Mesendoderm (in vitro differentiated cells): ENCODE measurements around the gene YY2. TPM values are rescaled to one million over a fixed set of nuclear protein-coding genes. Genes with fewer than 3 reads are reported as not detected.
A peak's percentile ranks its signal among the peaks of the same experiment; 100 is the strongest.

ENCODE experiments used
- DNase-seq: peaks from one replicate; pipeline ENCODE4 v3.0.0; 2013
- H2AK5ac ChIP-seq: 2 replicates; pipeline ENCODE4 v1.6.1; 2013; ENCODE audit warnings: low read length, inconsistent platforms
- H2BK120ac ChIP-seq: 2 replicates; pipeline ENCODE4 v1.6.1; 2013; ENCODE audit warnings: low read depth, mild to moderate bottlenecking, low read length, moderate library complexity, mixed read lengths
- H2BK15ac ChIP-seq: replicated peaks from 2 replicates; pipeline ENCODE4 v1.6.1; 2013; ENCODE audit warnings: low read depth, mild to moderate bottlenecking, moderate library complexity
- H2BK5ac ChIP-seq: 2 replicates; pipeline ENCODE4 v1.6.1; 2013; ENCODE audit warnings: low read length, inconsistent platforms
- H3K18ac ChIP-seq: 2 replicates; pipeline ENCODE4 v1.6.1; 2013; ENCODE audit warnings: mild to moderate bottlenecking, low read length, mixed read lengths
- H3K23ac ChIP-seq: one replicate; pipeline ENCODE4 v1.6.1; 2013; ENCODE audit warnings: low read length
- H3K27ac ChIP-seq: 2 replicates; pipeline ENCODE4 v1.5.1; 2013; ENCODE audit warnings: low read depth, mild to moderate bottlenecking, inconsistent platforms, low read length, moderate library complexity
- H3K27me3 ChIP-seq: 2 replicates; pipeline ENCODE4 v1.6.1; 2013; ENCODE audit warnings: low read length, control low read depth, mild to moderate bottlenecking, inconsistent platforms; ENCODE audit not compliant: insufficient read depth, poor library complexity
- H3K36me3 ChIP-seq: 2 replicates; pipeline ENCODE4 v1.6.1; 2013; ENCODE audit warnings: low read length, inconsistent platforms; ENCODE audit not compliant: control insufficient read depth, insufficient read depth
- H3K4ac ChIP-seq: one replicate; pipeline ENCODE4 v1.6.1; 2013; ENCODE audit warnings: low read depth, mild to moderate bottlenecking, low read length, moderate library complexity
- H3K4me1 ChIP-seq: 2 replicates; pipeline ENCODE4 v1.6.1; 2013; ENCODE audit warnings: low read depth, low read length, inconsistent platforms; ENCODE audit not compliant: control insufficient read depth
- H3K4me2 ChIP-seq: 2 replicates; pipeline ENCODE4 v1.6.1; 2013; ENCODE audit warnings: low read length
- H3K4me3 ChIP-seq: 2 replicates; pipeline ENCODE4 v1.5.1; 2013; ENCODE audit warnings: mild to moderate bottlenecking, low read length
- H3K56ac ChIP-seq: one replicate; pipeline ENCODE4 v1.6.1; 2013; ENCODE audit warnings: low read length
- H3K79me1 ChIP-seq: 2 replicates; pipeline ENCODE4 v1.6.1; 2013; ENCODE audit warnings: low read length, inconsistent platforms
- H3K79me2 ChIP-seq: 2 replicates; pipeline ENCODE4 v1.6.1; 2013; ENCODE audit warnings: mild to moderate bottlenecking, low read length; ENCODE audit not compliant: control insufficient read depth, insufficient read depth
- H3K9ac ChIP-seq: 2 replicates; pipeline ENCODE4 v1.6.1; 2013; ENCODE audit warnings: low read length, inconsistent platforms
- H4K5ac ChIP-seq: one replicate; pipeline ENCODE4 v1.6.1; 2013; ENCODE audit warnings: low read length
- H4K8ac ChIP-seq: one replicate; pipeline ENCODE4 v1.6.1; 2013; ENCODE audit warnings: low read depth, mild to moderate bottlenecking, control low read depth, low read length, moderate library complexity
- WGBS: extraction: QIAGEN DNeasy Blood & Tissue Kit; methylation state at CpG from one replicate; pipeline ENCODE4 v1.1.7; 2013; ENCODE audit warnings: low lambda C conversion rate, missing lambda C conversion rate; ENCODE audit not compliant: insufficient coverage; ENCODE audit errors: extremely low coverage; 5-methylcytosine and 5-hydroxymethylcytosine counted together
- polyA plus RNA-seq, 2 experiments: library from polyadenylated mRNA; stranded (reverse); fragments of 200-250 nt; gene quantifications; one replicate each; pipeline ENCODE4 v1.2.3, GENCODE V29; 2013

The YY2 gene
- polyA plus RNA-seq (2013, experiment 1 of 2), result 0.70 TPM
- polyA plus RNA-seq (2013, experiment 2 of 2), result 0.66 TPM

DNA sequence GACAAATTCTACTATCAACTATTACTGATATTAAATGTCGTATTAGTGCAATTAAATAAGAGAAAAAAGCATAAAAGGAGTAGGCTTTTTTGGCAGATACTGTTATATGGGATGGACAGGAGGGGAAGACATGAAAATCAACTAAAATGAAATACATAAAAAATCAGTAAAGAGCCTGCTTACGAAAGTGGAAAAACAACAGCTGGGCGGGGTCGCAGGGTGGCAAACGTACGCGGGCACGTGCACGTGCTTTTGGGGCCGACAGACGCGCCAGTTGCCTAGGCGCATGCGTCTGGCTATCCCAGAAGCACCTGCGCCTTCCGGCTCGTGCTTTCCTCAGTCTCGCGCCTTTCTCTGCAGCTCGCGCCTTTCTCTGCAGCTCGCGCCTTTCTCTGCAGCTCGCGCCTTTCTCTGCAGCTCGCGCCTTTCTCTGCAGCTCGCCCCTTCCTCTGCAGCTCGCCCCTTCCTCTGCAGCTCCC, at the start of gene YY2:
YY2 (plus strand) TSS at position 51 of the 479 bp plus-strand sequence. CDS start 498 bp downstream, outside the sequence.
- Histone ChIP-seq H4K5ac (no peak within 1 kb of the TSS), H2BK5ac (no peak within 1 kb of the TSS), H3K79me2 (no peaks in the 10 kb centered on the region), H3K4me2 (no peak within 1 kb of the TSS), H2BK120ac (no peak within 1 kb of the TSS), H3K4ac (no peak within 1 kb of the TSS), H3K36me3 (no peaks in the 10 kb centered on the region), H3K18ac (no peak within 1 kb of the TSS), H3K27ac (no peak within 1 kb of the TSS), H2AK5ac (no peak within 1 kb of the TSS), H3K4me1 (no peaks in the 10 kb centered on the region), H3K4me3 (no peak within 1 kb of the TSS), H3K56ac (no peak within 1 kb of the TSS), H2BK15ac (no peak within 1 kb of the TSS), H3K9ac (no peak within 1 kb of the TSS), H3K79me1 (no peaks in the 10 kb centered on the region), H3K23ac (no peak within 1 kb of the TSS), H4K8ac (no peak within 1 kb of the TSS), H3K27me3 (no peaks in the 10 kb centered on the region)
- no CpG with 5 or more reads among the region's 29 CpGs for WGBS
- DNase-seq, result no peak

DNA sequence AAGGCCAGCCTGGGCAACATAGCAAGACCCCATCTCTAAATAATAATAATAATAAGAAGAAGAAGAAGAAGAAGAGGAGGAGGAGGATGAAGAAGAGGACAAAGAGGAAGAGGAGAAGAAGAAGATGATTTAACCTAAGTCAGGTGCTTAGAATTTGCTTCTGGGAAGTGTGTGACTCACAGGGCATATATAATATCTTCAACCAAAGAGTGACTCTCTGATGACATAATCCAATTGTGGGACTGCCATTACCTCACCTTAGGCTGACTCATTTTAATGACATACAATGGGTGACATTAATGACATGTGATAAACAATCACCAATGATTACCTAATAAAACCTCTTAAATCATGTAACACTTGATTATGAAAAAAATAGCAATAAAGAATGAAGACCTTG, 49.1 kb upstream of the YY2 start:
- H3K79me2 ChIP-seq, result no peaks in the 10 kb centered on the region
- H3K9ac ChIP-seq, result no peak overlapping the region
- H3K56ac ChIP-seq, result no peak overlapping the region
- H2AK5ac ChIP-seq, result no peak overlapping the region
- H3K36me3 ChIP-seq, result no peaks in the 10 kb centered on the region
- no peaks in the 10 kb centered on the region for H3K27me3 ChIP-seq
- H3K4me2 ChIP-seq, result no peak overlapping the region
- H3K4ac ChIP-seq, result no peak overlapping the region
- H3K23ac ChIP-seq, result no peak overlapping the region
- no peak overlapping the region for H3K18ac ChIP-seq
- H4K5ac ChIP-seq, result no peak overlapping the region
- H3K4me1 ChIP-seq, result no peaks in the 10 kb centered on the region
- DNase-seq, result no peak
- H3K79me1 ChIP-seq, result no peaks in the 10 kb centered on the region
- H2BK15ac ChIP-seq, result no peak overlapping the region
- no peak overlapping the region for H3K27ac ChIP-seq
- H4K8ac ChIP-seq, result no peak overlapping the region
- H2BK120ac ChIP-seq, result no peak overlapping the region
- H2BK5ac ChIP-seq, result no peak overlapping the region
- H3K4me3 ChIP-seq, result no peak overlapping the region

DNA sequence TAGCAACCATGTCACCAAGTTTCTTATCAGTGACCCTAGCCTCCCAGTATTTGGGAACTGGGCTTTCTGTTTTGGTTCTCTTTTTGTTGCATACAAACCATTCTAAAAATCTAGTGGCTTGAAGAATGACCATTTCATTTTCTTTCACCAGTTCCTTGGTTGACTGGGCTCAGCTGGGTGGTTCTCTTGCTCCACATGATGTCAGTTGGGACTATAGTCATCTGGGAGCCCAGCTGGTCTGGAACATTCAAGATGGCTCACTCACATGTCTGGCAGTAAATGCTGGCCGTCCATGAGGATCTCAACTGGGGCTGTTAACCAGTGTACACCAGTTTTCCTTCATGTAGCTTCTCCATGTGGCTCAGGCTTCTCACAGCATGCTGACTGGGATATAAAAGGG, 44.0 kb upstream of the YY2 start:
- Histone ChIP-seq H3K56ac (no peak overlapping the region), H4K8ac (no peak overlapping the region), H2BK5ac (no peak overlapping the region), H3K4me3 (no peak overlapping the region), H2BK120ac (no peak overlapping the region), H3K27ac (no peak overlapping the region), H3K9ac (no peak overlapping the region), H3K4me1 (no peaks in the 10 kb centered on the region), H3K36me3 (no peaks in the 10 kb centered on the region), H2AK5ac (no peak overlapping the region), H3K23ac (no peak overlapping the region), H2BK15ac (no peak overlapping the region), H3K4me2 (no peak overlapping the region), H3K4ac (no peak overlapping the region), H3K79me2 (no peaks in the 10 kb centered on the region), H3K79me1 (no peaks in the 10 kb centered on the region), H3K27me3 (no peaks in the 10 kb centered on the region), H3K18ac (no peak overlapping the region), H4K5ac (no peak overlapping the region)
- DNase-seq, result no peak
- no CpG with 5 or more reads among the region's 1 CpG for WGBS

DNA sequence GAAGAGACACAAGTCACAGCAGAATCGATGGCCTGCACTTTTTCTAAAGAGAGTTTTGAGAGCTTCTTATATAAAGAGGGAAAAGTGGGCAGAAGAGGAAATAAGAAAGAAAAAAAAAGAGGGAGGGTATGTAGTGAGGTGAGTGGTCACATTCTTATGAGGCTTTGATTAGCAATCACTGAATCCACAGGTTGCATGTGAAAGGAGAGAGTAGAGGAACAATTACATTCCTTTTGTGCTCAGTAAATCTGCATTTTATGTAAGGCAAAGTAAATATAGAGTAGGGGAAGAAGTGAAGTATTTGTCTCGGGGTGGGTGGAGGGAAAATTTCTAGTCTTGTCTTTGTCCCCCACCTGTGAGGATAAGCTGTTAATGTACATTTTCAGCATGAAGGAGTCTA, 43.2 kb upstream of the YY2 start:
- peak; percentile 31 for DNase-seq
- WGBS, result no CpG with 5 or more reads among the region's 2 CpGs

DNA sequence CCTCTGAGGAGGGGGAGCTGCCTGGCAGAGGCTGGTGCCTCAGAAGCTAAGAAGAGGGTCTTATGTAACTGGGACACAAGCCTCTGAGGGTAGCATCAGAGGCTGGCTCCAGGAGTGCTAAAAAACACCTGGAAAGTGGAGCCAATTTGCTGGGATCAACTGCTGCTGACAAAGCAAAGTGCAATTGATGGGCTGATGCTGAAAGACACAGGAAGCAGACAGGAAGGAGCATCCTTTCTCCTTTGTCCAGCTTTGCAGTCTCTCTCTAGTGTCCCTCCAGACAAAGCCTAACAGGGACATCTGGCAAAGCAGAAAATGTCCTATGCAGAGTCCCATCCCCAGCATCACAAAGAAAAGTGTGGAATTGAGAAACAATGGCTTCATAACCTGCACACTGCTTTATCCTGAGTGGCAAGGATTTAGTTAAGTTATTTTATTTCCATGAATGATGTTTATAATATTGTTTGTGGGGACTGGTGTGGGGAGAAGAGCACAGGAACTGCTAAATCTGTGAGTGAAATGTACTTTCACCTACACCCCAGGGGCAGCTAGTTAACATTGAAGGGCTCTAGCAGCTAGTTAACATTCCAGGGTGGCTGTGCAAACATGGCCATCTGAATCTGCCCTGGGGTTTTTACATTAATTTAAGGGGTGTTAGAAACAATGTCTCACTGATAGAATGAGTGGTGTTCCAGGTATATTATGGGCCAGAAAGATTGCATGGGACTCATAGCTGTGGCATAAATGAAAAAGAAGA, 42.0 kb upstream of the YY2 start:
- H3K27ac ChIP-seq, result no peak overlapping the region
- H3K18ac ChIP-seq, result no peak overlapping the region
- H2BK15ac ChIP-seq, result no peak overlapping the region
- H3K9ac ChIP-seq, result no peak overlapping the region
- H3K36me3 ChIP-seq, result no peaks in the 10 kb centered on the region
- H3K23ac ChIP-seq, result no peak overlapping the region
- no peaks in the 10 kb centered on the region for H3K27me3 ChIP-seq
- no peak overlapping the region for H3K4me3 ChIP-seq
- no peak overlapping the region for H3K4ac ChIP-seq
- peak; percentile 39 for DNase-seq
- H3K4me2 ChIP-seq, result no peak overlapping the region
- no peaks in the 10 kb centered on the region for H3K79me2 ChIP-seq
- H3K56ac ChIP-seq, result no peak overlapping the region
- no peak overlapping the region for H2BK5ac ChIP-seq
- H3K4me1 ChIP-seq, result no peaks in the 10 kb centered on the region
- no peak overlapping the region for H2BK120ac ChIP-seq
- no peaks in the 10 kb centered on the region for H3K79me1 ChIP-seq
- H4K5ac ChIP-seq, result no peak overlapping the region
- no peak overlapping the region for H2AK5ac ChIP-seq
- H4K8ac ChIP-seq, result no peak overlapping the region

More for the DNA sequence above, 43.2 kb upstream of the YY2 start:
- H2BK15ac ChIP-seq, result no peak overlapping the region
- H3K18ac ChIP-seq, result no peak overlapping the region
- no peaks in the 10 kb centered on the region for H3K79me2 ChIP-seq
- no peaks in the 10 kb centered on the region for H3K79me1 ChIP-seq
- no peak overlapping the region for H3K4me3 ChIP-seq
- no peak overlapping the region for H3K27ac ChIP-seq
- H2BK5ac ChIP-seq, result no peak overlapping the region
- H4K8ac ChIP-seq, result no peak overlapping the region
- H3K36me3 ChIP-seq, result no peaks in the 10 kb centered on the region
- H2BK120ac ChIP-seq, result no peak overlapping the region
- no peaks in the 10 kb centered on the region for H3K27me3 ChIP-seq
- H3K4me2 ChIP-seq, result no peak overlapping the region
- no peak overlapping the region for H3K23ac ChIP-seq
- H2AK5ac ChIP-seq, result no peak overlapping the region
- no peak overlapping the region for H4K5ac ChIP-seq
- H3K56ac ChIP-seq, result no peak overlapping the region
- H3K4me1 ChIP-seq, result no peaks in the 10 kb centered on the region
- no peak overlapping the region for H3K4ac ChIP-seq
- H3K9ac ChIP-seq, result no peak overlapping the region

DNA sequence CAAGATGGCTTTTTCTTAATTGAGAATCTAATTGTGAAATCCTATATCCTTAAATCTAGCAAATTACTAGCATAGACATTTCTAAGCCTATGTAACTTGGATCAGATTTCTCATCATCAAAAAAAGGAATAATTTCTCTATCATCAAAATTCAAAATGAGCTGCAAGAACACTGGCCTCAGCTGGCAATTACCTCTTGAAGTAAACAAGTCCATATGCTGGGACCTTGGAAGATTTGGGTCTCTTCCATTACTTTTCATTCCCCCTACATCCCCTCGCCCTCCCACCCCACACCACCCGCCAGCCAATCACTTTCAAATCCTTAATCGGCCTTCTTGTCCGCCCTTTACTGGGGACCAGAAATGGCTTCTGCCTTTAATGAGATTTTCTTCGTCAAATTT, 39.7 kb upstream of the YY2 start:
- Histone ChIP-seq H2BK120ac (no peak overlapping the region), H3K4me3 (no peak overlapping the region), H3K4ac (no peak overlapping the region), H4K5ac (no peak overlapping the region), H3K27ac (no peak overlapping the region), H3K27me3 (no peaks in the 10 kb centered on the region), H3K79me1 (no peaks in the 10 kb centered on the region), H4K8ac (no peak overlapping the region), H3K4me2 (no peak overlapping the region), H2BK15ac (no peak overlapping the region), H3K56ac (no peak overlapping the region), H2BK5ac (no peak overlapping the region), H3K9ac (no peak overlapping the region), H3K23ac (no peak overlapping the region), H3K4me1 (no peaks in the 10 kb centered on the region), H2AK5ac (no peak overlapping the region), H3K36me3 (no peaks in the 10 kb centered on the region), H3K18ac (no peak overlapping the region), H3K79me2 (no peaks in the 10 kb centered on the region)
- WGBS, result no CpG with 5 or more reads among the region's 5 CpGs
- DNase-seq, result no peak
